AG08395 (cell line): ENCODE data around the gene SYT8.
"Not testable (repeated sequence)": the region's sequence is repeated elsewhere in the genome, so short reads cannot be mapped to it uniquely, and the experiment has no call there.

Source experiments
- DNase-seq: peaks from one replicate; pipeline ENCODE4 v3.0.0; 2012; ENCODE audit warnings: mixed read lengths, low spot score

The SYT8 gene

GRCh38 chr11:1873813-1874150, 39.0 kb downstream of the SYT8 start:
- DNase-seq, result not testable (repeated sequence)

DNA sequence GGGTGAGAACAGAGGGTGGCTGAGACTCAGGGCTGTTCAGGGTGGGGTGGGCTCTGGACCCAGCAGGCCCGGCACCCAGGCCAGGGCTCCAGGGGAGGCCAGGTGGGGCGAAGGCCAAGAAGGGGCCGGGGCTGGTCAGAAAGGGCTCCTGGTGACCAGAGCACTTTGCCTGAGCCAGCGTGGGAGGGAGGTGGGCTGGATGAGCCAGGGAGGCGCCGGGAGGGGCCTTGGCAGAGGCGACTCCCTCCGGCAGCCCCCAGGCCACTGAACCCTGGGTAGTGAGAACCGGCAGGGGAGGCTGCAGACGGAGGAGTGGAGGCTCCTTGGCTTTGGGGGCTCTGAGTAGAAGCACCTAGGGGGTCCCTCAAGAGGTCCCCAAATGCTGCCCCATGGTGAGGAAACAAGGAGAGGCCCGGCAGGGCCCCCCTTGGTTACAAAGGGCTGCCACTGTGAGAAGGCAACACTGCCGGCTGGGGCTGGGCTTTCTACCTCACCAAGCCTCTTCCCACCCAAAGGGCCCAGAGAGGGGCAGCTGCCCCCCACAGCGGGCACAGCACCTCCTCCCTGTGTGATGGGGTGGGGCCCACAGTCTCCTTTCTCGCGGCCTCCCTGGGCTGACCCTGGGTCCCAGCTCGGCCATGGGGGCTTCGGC, 39.8 kb downstream of the SYT8 start:
- not testable (repeated sequence) for DNase-seq

DNA sequence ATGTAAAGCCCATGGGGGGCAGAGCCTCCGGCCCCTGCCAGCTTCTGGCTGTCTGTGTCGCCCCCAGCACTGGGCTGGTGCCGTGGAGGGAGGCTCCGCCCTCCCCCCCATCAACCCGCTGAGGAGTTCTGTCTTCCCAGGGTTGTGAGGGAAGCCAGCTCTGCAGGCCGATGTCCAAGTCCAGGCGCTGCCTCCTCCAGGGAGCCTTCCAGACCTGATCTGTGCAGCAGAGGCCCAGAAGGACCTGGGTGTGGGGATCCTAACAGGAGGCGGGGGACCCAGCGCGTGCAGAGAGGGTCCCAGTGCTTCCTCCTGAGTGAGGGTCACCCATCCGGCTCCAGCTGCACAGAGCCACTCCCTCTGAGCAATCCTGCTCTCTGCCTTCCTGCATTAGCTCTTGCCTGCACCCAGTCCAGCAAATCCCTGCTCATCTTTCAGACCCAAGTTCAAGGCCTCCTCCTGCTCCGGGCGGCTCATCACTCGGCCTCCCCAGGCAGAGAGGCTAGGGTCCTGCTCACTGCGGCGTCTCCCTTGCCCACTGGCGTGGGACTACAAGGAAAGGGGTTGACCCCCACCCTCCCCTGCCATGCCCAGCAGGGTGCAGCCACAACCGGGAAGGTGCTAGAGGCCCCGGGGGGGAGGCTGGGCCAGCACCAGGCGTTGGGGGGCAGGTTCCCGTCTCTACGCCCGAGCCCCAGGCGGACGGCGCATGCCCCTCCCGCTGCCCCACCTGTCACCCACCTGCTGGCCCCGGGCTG, 40.5 kb downstream of the SYT8 start:
- DNase-seq, result no peak

DNA sequence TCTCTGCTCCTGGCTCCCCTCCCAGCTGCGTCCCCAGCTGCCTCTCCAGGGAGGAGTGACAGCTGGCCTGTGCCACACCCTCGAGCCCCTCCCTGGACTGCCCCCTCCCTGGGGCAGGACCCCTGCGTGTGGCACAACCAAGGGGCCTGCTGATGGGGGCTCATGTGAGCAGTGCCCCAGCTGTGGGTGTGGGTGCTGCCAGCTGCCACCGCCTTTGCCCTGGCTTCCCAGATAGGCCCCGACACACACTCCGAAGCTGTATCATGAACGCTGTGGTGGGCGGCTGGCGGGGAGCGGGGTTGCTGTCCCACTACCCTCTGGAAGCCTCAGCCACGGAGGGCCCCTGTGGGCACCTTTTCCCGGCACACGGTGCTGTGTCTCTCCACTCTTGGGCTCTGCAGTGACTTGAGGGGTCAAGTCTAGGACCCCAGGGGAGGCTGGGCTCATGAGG, 41.1 kb downstream of the SYT8 start:
- DNase-seq, result not testable (repeated sequence)

DNA sequence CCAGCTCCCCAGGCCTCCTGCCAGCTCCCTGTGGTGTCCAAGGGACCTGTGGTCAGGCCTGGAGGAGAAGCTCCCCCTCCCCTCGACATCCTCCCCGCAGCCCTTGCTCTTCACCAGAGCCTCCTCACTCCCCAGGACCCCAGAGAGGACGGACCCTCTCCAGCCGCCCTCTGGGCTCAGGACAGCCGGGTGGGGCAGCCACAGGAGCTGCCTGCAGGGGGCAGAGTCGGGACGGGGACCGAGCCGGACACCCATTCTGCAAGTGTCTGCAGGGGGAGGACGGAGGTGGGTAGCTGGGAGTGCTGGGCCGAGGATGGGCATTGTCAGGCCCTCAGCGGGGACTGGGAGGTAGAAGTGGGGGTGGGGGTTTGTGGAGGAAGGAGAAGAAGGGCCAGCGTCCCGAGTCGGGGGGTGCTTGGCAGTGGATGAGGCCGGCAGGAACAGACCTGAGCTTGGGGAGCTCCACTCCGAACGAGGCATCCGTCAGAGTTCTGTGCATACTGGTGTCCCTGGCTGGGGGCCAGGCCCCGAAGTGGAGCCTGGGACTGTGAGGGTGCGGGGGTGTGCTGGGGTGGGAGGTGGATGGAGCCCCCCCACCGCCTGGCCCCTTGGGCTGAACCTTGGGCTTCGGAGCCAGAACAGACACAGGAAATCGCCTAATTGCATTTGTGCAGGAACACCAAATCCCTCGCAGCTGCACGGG, 41.7 kb downstream of the SYT8 start:
- peak; percentile 31 for DNase-seq

- no peak for DNase-seq
Observed at GRCh38 chr11:1877211-1878136, 42.7 kb downstream of the SYT8 start.

DNA sequence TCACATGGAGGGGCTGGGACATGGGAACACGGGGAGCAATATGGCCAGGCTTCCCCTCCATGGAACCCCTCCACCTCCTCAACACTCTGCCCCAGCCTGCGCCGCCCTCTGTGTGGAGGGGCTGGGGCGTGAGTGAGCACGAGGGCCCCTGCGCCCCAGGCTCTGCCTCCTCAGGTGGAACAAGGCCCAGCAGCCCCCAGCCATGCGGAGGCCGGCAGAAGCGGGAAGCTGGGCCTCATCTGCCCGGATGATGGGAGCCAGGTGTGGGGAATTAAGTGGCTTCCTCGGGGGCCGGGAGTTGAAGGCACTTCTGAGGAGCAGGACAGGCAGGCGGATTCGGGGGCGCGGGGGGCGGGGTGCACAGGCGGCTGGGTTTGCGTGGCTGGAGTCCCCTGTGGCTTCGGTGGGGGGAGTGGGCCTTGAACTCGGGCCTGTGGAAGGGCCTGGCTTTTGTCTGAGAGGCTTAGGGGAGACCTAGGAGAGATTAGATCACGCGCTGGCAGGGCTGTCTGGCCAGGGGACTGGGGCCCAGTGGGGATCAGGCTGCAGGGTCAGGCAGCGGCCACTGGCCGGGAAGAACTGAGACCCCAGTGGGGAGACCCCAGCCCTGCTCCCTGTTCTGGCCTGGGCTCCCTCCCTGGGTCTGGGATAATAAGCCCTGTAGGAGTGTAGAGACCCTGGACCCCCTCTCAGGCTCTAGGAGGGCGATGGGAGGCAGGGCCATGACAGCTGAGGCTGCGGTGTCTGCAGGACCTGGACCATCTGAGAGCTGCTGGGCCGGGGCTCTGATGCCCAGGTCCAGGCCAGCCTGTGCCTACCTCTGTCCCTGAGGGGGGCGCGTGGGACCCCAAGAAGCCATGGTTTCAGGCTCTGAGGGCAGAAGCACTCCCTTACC, 43.6 kb downstream of the SYT8 start:
- no peak for DNase-seq

DNA sequence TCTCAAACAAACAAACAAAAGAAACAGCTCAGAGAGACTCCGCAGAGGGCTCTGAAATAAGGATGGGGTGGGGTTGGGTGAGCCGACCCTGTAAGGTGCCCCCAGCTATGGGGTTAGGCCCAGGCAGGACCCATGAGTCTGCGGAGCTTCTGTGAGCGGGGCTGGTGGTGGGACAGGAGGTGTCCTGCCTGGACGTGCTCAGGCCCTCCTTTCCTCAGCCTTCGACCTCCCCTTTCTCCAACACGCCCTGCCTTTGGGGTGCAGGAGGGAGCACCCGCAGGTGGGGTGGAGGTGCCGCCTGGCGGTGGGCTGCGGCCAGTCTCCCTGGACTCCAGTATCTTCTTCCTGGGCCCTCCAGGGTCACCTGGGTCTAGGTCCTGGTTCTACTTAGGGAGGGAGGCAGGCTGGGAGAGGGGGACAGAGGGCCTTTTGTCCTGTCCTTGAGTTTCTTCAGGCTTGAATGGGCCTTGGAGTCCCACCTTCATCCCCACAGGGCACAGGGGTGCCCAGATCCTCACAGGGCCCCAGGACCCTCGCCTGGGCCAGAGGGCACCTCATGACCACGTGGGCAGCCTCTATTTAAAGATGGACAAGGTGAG, 44.7 kb downstream of the SYT8 start:
- DNase-seq, result no peak

DNA sequence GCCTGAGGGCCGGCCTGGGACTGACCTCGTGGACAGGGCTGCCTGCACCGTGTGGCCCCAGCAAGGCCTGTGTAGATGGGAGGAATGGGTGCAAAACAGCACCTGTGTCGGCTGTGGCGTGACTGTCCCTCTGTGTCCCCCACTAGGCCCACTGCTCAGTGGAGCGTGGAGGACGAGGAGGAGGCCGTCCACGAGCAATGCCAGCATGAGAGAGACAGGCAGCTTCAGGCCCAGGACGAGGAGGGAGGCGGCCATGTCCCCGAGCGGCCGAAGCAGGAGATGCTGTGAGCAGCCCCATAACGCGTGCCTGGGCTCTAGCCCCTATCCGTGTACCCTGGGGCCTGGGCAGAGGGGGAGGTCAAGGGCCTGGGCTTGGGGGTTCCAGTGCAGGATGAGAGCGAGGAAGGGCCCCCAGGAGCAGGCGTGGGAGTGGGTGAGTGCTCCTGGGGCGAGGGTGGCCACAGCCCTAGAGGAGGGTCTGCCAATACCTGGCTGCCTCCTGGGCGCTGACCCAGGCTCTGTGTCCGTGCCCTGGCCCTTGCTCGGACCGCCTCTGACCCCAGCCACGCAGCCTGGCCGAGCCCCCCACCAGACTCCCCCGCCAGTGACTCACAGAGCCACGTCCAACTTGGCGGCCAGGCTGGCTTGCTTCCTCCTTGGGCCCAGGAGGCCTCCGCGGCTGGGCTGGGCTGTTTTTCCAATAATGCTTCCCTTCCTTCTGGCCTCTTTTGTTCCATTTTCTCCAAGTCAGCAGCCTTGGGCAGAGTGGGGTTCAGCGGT, 45.3 kb downstream of the SYT8 start:
- no peak for DNase-seq

- DNase-seq, result no peak
Observed at GRCh38 chr11:1880746-1881441, 46.1 kb downstream of the SYT8 start.

DNA sequence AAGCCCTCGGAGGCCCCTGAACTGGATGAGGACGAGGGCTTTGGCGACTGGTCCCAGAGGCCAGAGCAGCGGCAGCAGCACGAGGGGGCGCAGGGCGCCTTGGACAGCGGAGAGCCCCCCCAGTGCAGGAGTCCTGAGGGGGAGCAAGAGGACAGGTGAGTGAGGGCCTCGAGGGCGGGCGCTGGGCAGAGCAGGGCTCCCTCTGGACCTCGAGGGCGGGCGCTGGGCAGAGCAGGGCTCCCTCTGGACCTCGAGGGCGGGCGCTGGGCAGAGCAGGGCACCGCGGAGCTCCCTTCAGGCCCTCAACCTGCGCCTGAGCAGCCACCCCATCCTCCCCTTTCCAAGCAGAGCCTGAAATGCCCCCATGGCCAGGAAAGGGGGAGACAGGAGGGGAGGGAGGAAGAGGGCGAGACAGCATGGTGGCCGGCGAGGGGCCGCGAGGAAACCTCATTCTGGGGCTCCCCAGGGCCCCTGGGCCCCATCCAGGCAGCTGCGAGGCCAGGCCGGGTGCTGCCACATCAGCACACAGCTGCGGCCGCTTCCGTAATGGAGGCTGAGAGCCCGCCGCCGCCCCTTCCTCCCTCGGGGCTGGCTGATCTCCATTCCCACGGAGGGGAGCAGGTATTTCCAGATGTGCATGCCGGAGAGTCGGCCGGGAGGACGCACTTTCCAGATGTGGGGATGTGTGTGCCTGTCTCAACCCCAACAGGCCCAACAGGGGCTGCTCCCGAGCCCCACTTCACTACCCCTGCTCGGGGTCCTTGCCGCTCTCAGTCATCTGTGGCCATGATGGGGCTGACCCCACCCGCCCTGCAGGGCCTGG, 46.9 kb downstream of the SYT8 start:
- DNase-seq, result no peak

DNA sequence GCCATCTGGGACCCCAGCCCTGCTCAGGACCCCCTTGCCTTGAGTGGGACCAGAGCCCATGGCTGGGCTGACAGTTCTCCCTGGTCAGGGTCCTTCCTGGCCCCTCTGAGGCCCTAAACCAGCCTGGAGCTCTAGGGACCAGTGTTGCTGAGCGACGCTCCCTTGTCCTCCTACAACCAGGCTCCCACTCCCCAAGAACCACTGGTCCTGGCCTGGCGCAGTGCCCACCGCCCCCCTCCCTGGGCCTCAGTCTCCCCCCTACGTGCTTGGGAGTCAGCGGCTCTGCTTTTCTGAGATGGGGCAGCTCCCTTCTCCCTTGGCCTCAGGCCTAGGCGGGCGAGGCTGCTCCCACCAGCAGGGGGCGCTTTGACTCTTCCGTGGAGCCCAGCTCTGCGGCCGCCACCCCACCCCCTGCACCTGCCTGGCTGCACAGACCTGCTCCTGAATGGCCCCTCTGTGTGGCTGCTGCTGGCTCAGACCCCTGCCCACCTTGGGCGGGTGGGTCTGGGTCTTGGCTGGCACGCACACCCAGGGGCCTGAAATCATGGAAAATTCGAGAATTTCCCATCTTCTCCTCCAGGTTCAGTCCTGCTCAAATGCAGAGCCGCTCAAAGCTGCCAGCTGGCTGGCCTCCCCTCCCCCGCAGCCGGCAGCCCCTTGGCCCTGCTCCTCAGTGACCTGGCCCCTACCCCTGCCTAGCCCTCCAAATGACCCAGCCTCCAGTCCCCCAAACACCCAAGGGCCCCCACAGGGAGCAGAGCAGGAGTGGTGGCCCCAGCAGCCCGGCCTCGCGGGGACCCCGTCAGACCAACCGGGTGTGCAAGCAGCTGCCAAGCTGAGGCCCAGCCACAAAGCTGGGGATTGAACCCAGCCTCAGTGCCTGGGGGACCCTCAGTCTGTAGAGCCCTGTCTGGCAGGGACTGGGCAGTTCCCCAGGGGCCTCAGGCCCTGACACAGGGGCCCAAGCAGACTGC, 47.8 kb downstream of the SYT8 start:
- peak; percentile 82 for DNase-seq

DNA sequence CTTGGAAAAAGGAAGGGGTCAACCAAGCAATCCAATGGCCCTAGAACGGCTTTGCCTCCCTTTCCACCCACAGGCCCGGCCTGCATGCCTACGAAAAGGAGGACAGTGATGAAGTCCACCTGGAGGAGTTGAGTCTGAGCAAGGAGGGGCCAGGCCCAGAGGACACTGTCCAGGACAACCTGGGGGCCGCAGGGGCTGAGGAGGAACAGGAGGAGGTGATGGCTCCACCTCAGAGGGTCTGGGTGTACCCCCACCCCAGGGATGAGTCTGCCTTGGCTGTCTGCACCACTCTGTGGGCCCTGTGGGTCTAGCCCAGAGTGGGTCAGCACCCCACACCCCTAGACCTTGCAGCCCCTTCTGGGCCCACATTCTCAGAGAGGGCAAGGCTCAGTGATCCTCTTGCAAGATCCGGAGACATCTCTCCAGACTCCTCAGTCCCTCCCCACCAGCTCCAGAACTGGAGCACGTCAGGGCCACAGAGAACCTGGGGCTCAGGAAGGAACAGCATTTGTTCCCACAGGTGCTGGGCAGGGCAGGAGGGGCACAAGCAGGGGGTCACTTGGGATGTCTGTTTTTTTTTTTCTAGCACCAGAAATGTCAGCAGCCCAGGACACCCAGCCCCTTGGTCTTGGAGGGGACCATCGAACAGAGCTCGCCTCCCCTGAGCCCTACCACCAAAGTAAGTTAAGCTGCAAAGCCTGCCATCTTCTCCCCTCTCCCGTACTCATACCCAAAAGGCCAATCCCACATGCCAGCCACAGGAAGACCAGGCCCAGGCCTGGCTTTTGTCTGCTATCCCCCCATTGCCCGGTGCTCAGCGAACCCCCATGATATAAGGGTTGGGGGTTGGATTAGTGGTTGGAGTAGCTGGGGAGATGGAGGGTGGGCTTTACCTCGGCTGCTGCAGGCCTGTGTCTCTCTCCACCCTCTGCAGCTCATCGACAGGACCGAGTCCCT, 48.8 kb downstream of the SYT8 start:
- no peak for DNase-seq

- no peak for DNase-seq
Observed at GRCh38 chr11:1884303-1884700, 49.5 kb downstream of the SYT8 start.

GRCh38 chr11:1886551-1886950, 51.8 kb downstream of the SYT8 start:
- DNase-seq, result not testable (repeated sequence)
